ENCODE data around the gene SCN2A.

- TF ChIP-seq YY1 (IDR thresholded peaks at IDR 0.05; ENCODE audit: insufficient read depth, insufficient read length): no peak
- TF ChIP-seq ZNF274 (IDR thresholded peaks at IDR 0.05; ENCODE audit: low read depth, low read length): no peak
Observed at GRCh38 chr2:165253178-165253577, 14.0 kb downstream of the SCN2A start.
